Measurements from ENCODE around the gene PSMB3.

The PSMB3 gene

DNA sequence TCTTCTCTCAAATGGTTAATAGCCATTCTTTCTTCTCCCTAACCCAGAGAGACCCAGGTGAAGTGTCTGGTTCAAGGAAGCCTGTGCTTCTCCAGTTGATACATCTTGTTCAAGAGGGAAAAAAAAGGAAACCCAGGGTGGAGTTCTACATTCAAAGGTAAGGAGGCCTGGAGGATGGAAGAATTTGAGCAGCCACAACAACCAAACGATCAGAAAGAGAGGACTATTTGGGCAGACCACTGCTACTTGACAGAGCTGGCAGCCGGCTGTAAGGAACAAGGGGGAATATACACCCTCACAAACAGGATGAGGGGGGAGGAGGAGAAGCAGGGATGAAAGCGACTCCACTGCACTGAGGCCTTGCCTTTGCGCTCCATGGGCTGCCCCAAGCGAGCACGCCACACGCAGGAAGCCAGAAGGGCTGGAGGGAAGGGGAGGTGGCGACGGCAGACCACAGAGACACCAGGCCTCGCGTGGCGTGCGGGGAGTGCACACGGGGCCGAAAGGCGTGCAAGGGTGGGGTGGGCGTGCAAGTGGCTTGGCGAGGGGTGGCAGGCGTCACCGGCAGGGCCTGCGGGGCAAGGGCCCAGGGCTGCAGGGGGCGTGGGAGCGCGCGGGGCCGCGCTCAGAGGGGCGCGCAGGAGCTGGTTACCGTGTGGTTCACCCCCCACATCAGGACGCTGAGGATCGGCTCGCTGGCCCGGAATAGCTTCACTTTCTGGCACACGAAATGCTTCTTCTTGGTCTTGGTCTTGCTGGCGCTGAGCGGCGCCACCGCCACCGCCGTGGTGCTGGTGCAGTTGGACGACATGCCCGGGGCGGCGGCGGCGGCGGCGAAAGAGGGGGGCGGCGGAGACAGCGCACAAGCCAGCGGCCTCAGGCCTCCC lies 46.3 kb downstream of the PSMB3 start:
- no peak for DNase-seq

DNA sequence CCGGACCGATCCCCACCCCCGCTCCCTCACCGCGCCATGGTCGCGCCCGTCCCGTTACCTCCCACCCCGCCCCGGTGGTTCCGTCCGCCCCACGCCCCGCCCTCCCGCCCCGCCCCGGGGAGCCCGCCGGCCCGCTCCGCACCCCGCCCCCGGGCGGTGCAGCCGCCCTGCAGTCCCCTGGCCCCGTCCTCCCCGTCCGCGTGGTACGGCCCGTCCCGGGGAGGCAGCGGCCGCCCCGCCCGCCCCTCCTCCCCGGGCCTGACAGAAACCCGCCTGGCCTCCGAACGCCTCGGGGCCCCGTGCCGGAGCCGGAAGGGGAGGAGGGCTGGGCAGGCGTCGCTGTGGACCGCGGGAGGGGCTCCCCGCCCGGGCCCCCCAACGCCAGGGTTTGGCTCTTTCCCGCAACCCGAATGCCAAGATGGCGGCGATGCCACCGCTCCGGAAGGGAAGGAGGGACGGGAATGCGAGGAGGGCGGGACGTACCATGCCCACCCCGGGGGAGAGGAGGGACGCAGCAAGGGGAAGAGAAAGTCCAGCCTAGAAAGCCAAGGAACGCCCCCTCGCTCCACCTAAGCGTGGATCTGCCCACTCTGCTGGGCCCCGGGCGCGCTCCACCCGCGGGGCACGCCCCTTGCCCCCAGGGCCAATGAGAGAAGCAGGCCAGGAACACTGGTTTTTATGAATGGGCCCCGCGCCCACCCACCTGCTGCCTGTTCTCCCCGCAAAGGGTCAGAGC lies 47.1 kb downstream of the PSMB3 start, which contains the start of gene PIP4K2B:
PIP4K2B (minus strand) TSS at position 56 of the 736 bp plus-strand sequence. CDS start 132 bp downstream, outside the sequence.
- peak; percentile 97 for DNase-seq

DNA sequence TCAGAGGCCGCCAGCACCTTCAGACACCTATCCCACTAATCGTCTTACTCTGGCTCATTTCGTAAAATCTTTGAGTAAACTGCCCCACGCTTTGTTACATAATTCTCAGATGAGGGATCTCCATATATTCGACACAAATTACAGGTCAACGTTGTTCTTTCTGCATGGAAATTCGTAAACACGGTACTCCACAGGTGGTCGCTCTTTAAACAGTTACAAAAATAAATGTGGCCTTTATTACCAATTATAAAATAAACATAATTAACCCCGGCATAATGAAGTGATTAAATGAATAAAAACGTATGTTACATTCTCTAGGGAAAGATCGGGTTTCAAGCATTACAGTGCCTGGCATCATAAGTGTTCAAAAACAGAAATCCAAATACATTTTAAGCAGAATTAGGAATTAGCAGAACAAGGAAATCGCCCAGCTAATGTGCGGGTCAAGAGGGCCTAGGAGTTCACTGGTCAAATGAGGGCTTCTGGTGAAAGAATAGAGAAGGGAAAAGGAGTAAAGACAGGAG lies 47.8 kb downstream of the PSMB3 start:
- peak; percentile 9 for DNase-seq

DNA sequence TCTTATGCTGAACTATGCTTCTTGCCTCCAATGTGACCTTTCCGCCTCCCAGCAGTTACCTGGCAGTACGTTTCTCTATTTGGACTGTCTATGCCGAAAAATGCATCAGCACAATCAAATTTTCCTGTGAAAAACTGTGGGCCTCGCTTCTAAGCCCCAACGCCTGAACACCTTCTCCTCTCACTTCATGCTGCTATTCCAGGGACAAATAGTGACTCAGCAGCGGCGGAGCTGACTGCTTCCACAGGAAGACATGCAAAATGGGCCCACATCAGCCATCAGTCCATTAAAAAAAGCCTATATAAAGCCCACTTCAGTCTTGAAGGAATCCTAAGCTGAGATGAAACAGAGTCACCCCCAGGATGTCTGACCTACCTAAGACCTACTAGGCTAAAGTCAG lies 57.3 kb downstream of the PSMB3 start:
- DNase-seq, result no peak
